Middle frontal gyrus (tissue), 1 donor: ENCODE measurements around the gene HIPK4.
A peak's percentile ranks its signal among the peaks of the same experiment; 100 is the strongest.

Source experiments
- DNase-seq: peaks from one replicate; pipeline ENCODE4 v3.0.0-alpha.2; 2015; ENCODE audit warnings: low spot score; ENCODE audit errors: extremely low spot score

Gene HIPK4

DNA sequence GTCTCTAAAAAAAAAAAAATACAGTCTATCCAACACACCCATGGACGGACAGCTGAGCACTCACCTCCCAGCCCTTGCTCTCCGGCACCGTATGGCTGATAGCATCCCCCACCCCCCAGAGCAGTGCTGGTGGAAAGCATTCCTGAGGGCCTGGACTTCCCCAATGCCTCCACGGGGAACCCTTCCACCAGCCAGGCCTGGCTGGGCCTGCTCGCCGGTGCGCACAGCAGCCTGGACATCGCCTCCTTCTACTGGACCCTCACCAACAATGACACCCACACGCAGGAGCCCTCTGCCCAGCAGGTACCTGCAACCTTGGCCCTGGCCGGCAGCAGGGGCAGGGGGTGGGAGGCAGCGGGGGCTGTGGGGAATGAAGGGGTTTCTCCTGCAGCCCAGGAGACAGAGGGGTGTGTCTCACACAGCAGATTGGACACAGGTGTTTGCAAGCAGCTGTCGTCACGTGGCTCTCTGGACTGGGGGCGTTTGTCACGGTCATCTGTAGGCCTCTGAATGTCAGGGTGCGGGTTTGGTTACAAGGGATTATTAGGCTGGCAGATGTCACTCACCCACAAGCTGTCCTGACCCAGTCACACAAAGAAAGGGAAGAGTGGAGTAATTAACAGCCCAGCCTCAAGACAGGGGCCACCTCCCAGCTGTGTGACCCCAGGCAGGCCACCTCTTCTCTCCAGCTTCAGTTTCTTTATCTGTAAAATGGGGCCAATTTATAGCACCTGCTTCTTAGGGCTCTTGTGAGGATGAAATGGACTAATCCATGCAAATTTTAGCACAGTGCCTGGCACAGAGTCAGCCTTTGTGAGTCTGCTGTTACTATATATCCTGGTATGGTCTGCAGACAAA lies 22.2 kb downstream of the HIPK4 start:
- no peak for DNase-seq

DNA sequence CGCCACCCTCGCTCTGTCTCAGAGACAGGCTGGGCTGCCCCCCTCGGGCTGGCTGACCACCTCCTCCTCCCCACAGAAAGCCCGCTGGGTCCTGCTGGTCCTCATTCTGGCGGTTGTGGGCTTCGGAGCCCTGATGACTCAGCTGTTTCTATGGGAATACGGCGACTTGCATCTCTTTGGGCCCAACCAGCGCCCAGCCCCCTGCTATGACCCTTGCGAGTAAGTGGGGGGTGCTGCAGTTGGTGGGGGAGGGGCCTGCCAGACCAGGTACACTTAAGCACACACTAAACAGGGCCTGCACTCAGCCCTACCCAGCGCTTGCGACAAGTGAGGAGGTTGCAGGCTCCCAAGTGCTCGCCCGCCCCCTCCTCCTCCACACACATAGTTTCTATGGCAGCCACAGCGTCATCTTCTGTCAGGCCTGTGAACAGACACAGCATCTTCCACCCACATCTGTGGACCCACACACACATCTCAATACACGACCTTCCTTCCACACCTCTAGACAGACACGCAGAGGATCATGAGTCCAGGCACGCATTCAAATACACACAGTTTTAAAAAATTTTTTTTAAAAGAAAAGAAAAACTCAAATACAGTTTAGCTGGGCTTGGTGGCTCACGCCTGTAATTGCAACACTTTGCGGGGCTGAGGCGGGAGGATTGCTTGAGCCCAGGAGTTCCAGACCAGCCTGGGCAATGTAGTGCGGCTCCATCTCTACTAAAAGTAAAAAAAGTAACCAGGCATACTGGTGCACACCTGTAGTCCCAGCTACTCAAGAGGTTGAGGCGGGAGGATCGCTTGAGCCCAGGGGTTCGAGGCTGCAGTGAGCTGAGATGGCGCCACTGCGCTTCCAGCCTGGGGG lies 23.1 kb downstream of the HIPK4 start:
- peak; percentile 47 for DNase-seq

- DNase-seq: peak; percentile 33
These were observed 24.2 kb downstream of the HIPK4 start for GRCh38 chr19:40365613-40366401.

GRCh38 chr19:40365010-40365409 lies 25.0 kb downstream of the HIPK4 start:
- DNase-seq: no peak

GRCh38 chr19:40363069-40363468 lies 26.9 kb downstream of the HIPK4 start:
- DNase-seq: no peak

DNA sequence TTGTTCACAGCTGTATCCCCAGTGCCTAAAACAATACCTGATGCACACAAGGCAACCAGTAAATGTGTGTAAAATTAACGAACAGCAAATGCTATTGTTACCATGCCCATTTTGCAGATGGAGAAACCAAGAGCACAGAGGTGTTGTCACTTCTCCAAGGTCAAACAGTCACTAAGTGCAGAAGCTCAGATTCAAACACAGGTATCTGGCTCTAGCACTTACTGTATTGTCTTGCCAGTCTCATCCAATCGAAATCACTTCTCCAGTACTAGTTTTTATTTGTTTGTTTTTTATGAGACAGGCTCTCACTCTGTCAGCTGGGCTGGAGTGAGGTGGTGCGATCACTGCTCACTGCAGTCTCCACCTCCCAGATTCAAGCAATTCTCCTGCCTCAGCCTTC lies 27.8 kb downstream of the HIPK4 start:
- no peak for DNase-seq

DNA sequence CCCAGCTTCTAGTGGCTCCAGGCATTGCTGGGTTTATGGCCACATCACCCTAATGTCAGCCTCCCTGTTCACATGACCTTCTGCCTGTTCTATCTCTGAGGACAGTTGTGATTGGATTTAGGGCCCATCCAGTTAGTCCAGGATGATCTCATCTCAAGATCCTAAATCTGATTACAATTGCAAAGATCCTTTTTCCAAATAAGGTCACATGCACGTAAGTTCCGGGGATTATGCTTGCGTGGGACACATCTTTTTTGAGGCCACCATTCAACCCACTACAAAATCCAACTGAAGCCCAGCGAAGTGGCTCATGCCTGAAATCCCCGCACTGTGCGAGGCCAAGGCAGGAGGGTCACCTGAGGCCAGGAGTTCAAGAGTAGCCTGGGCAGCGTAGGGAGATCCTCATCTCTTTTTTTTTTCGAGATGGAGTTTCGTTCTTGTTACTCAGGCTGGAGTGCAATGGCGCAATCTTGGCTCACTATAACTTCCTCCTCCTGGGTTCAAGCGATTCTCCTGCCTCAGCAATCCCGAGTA lies 29.2 kb downstream of the HIPK4 start:
- no peak for DNase-seq

- DNase-seq: no peak
These were observed 29.8 kb downstream of the HIPK4 start for GRCh38 chr19:40360020-40360707.

- DNase-seq: no peak
These were observed 31.2 kb downstream of the HIPK4 start for GRCh38 chr19:40358773-40359172.

GRCh38 chr19:40357640-40358039 lies 32.3 kb downstream of the HIPK4 start:
- no peak for DNase-seq

- no peak for DNase-seq
These were observed 33.0 kb downstream of the HIPK4 start for GRCh38 chr19:40356681-40357595.

DNA sequence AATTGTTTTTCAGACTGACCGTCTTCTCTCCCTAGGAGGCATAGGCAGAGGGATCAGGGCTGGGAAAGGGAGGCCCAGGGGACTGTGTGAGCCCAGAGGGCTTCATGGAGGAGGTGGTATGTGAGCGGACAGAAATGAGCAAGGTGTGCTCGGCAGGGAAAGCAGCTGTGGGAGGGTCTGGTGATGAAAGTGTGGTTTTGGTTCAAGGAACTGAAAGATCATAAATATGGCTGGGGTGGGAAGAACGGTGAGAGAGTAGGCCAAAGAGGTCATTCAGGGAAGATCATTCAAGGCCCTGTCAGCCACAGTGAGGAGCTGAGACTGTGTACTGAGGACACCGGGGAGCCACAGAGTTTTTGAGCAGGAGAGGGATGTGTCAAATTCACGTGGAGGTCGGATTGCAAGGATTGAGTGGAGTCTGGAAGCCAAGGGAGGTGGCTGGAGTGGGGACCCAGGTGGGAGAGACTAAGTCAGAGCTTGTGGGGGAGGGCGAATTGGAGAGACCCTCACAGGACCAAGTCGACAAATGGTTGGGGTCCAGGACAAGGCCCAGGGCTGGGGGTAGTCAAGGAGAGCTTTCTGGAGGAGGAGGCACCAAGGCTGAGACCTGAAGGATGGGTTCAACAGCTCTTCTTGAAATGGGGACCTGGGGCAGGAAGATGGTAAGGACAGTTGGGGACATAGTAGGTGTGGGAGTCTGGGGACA lies 33.9 kb downstream of the HIPK4 start:
- DNase-seq: no peak

DNA sequence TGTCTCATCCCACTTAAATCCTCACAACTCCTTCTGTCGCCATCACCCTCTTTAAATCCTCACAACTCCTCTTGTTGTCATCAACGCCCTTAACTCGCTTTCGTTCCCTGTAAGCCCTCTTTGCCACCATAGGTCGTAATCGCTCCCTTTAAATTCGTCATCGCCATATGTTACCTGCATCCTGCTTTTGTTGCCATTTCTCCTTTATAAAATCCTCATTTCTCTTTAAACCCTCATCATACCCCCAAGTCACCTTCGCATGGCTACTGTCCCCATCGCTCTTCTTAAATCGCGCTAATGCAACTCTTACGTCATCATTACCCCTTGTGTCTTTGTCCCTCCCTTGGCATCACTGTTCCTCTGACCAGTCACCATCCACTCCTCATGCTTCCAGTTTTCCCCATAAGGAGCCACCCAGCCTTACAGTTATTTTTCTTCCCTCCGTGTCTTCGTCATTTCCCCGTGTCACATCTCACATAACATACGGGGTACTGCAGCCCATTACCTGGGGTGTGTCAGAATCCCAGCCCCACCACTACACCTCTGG lies 40.9 kb downstream of the HIPK4 start:
- DNase-seq: no peak

GRCh38 chr19:40348125-40348913 lies 41.7 kb downstream of the HIPK4 start, which contains the start of the genes C19orf47 and PLD3:
Gene C19orf47 (minus strand): TSS chr19:40348397. CDS start chr19:40341857, 6,540 bp downstream.
Gene PLD3 (plus strand): TSS chr19:40348695. CDS start chr19:40366484, 17,789 bp downstream.
- peak; percentile 99 for DNase-seq

DNA sequence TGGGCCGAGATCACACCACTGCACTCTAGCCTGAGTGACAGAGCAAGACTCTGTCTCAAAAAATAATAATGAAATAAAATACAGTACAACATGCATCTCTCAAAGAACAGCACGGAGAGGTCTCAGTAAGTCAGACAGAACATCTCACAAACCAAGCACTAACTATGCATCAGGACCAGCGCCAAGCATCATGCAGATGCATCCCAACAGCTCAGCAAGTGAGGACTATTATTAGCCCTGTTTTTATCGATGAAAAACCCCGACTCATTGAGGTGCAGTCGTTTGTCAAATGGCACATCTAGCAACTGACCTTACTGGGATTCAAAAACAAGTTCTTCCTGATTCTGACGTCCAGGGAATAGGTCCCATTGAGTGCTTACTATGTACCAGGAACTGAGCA lies 45.6 kb downstream of the HIPK4 start:
- DNase-seq: no peak

DNA sequence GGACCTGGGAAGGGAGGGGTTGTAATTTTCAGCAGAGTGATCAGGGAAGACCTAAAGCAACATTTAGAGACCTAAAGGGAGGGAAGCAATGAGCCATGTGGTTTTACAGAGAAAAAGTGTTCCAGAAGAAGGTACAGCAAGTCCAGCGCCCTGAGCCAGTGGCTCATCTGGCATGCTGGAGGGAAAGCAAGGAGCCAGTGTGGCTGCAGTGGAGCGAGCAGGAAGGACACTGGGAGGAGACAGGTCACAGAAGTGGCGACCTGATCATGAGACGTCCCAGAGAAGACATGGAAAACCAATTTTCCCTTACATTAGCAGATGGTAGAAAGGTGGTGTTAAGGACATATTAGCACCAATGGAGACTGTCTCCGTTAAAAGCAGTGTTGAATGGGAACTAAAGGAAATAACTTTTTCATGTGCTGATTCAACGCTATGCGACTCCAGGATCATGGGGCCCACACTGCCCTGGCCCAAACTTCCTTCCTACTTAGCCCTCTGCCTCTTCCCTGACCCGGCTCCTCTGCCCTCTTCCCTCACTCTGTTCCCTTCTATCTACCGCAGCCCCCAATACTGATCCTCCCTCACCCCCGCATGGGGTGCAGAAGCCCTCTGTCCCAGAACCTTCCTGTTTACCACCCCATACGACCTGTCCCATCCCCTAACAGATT lies 47.2 kb downstream of the HIPK4 start:
- DNase-seq: no peak
